ENCODE data around the gene C17orf50. TPM values are rescaled to one million over a fixed set of nuclear protein-coding genes. Genes with fewer than 3 reads are reported as not detected.

The C17orf50 gene
- total RNA-seq, 1 donor from 2014 or later: not detected

- H3K4me1 ChIP-seq (ENCODE audit: control insufficient read depth in 3 of 3, insufficient read depth in 3 of 3, low read length in 3 of 3): peaks cover 2 to 18% (median 10%) of the 10 kb centered on the region in 3 donors
- peaks cover 21 to 33% (median 27%) of the 10 kb centered on the region in 3 donors for H3K36me3 ChIP-seq (ENCODE audit: control insufficient read depth in 3 of 3, insufficient read depth in 3 of 3, low read length in 3 of 3)
- H3K27ac ChIP-seq (ENCODE audit: low read depth, low read length): no peak overlapping the region
- H3K9me3 ChIP-seq (ENCODE audit: control insufficient read depth in 3 of 3, low read length in 3 of 3): no peaks in the 10 kb centered on the region
- no peak overlapping the region for H3K4me3 ChIP-seq (ENCODE audit: low read length in 3 of 3)
- H3K27me3 ChIP-seq (ENCODE audit: control insufficient read depth in 3 of 3, insufficient read depth in 3 of 3, low read length in 3 of 3): no peaks in the 10 kb centered on the region
- H3K9ac ChIP-seq (ENCODE audit: low read depth in 1 of 3, low read length in 3 of 3): no peak overlapping the region
Observed at GRCh38 chr17:35725802-35726126, 34.9 kb upstream of the C17orf50 start.

GRCh38 chr17:35726127-35726952, 34.3 kb upstream of the C17orf50 start:
- Histone ChIP-seq H3K4me1 (ENCODE audit: control insufficient read depth in 3 of 3, insufficient read depth in 3 of 3, low read length in 3 of 3) (peaks cover 8 to 23% (median 16%) of the 10 kb centered on the region in 3 donors), H3K9ac (ENCODE audit: low read depth in 1 of 3, low read length in 3 of 3) (no peak overlapping the region), H3K4me3 (ENCODE audit: low read length in 3 of 3) (no peak overlapping the region), H3K27me3 (ENCODE audit: control insufficient read depth in 3 of 3, insufficient read depth in 3 of 3, low read length in 3 of 3) (no peaks in the 10 kb centered on the region), H3K9me3 (ENCODE audit: control insufficient read depth in 3 of 3, low read length in 3 of 3) (no peaks in the 10 kb centered on the region), H3K27ac (ENCODE audit: low read depth, low read length) (no peak overlapping the region), H3K36me3 (ENCODE audit: control insufficient read depth in 3 of 3, insufficient read depth in 3 of 3, low read length in 3 of 3) (peaks cover 21 to 33% (median 25%) of the 10 kb centered on the region in 3 donors)

GRCh38 chr17:35726953-35727460, 33.7 kb upstream of the C17orf50 start:
- Histone ChIP-seq H3K36me3 (ENCODE audit: control insufficient read depth in 3 of 3, insufficient read depth in 3 of 3, low read length in 3 of 3) (peaks cover 21 to 33% (median 23%) of the 10 kb centered on the region in 3 donors), H3K4me3 (ENCODE audit: low read length in 3 of 3) (no peak overlapping the region), H3K9ac (ENCODE audit: low read depth in 1 of 3, low read length in 3 of 3) (no peak overlapping the region), H3K9me3 (ENCODE audit: control insufficient read depth in 3 of 3, low read length in 3 of 3) (no peaks in the 10 kb centered on the region), H3K4me1 (ENCODE audit: control insufficient read depth in 3 of 3, insufficient read depth in 3 of 3, low read length in 3 of 3) (peaks cover 9 to 24% (median 17%) of the 10 kb centered on the region in 3 donors), H3K27ac (ENCODE audit: low read depth, low read length) (no peak overlapping the region), H3K27me3 (ENCODE audit: control insufficient read depth in 3 of 3, insufficient read depth in 3 of 3, low read length in 3 of 3) (no peaks in the 10 kb centered on the region)

GRCh38 chr17:35727635-35728034, 33.1 kb upstream of the C17orf50 start:
- Histone ChIP-seq H3K36me3 (ENCODE audit: control insufficient read depth in 3 of 3, insufficient read depth in 3 of 3, low read length in 3 of 3) (peaks cover 21 to 33% (median 23%) of the 10 kb centered on the region in 3 donors), H3K9me3 (ENCODE audit: control insufficient read depth in 3 of 3, low read length in 3 of 3) (no peaks in the 10 kb centered on the region), H3K4me1 (ENCODE audit: control insufficient read depth in 3 of 3, insufficient read depth in 3 of 3, low read length in 3 of 3) (peaks cover 12 to 24% (median 22%) of the 10 kb centered on the region in 3 donors), H3K27me3 (ENCODE audit: control insufficient read depth in 3 of 3, insufficient read depth in 3 of 3, low read length in 3 of 3) (no peaks in the 10 kb centered on the region), H3K9ac (ENCODE audit: low read depth in 1 of 3, low read length in 3 of 3) (no peak overlapping the region), H3K27ac (ENCODE audit: low read depth, low read length) (no peak overlapping the region), H3K4me3 (ENCODE audit: low read length in 3 of 3) (no peak overlapping the region)

GRCh38 chr17:35728551-35728950, 32.1 kb upstream of the C17orf50 start:
- peaks cover 18 to 27% (median 20%) of the 10 kb centered on the region in 3 donors for H3K36me3 ChIP-seq (ENCODE audit: control insufficient read depth in 3 of 3, insufficient read depth in 3 of 3, low read length in 3 of 3)
- no peak overlapping the region for H3K27ac ChIP-seq (ENCODE audit: low read depth, low read length)
- no peaks in the 10 kb centered on the region for H3K9me3 ChIP-seq (ENCODE audit: control insufficient read depth in 3 of 3, low read length in 3 of 3)
- no peaks in the 10 kb centered on the region for H3K27me3 ChIP-seq (ENCODE audit: control insufficient read depth in 3 of 3, insufficient read depth in 3 of 3, low read length in 3 of 3)
- H3K4me1 ChIP-seq (ENCODE audit: control insufficient read depth in 3 of 3, insufficient read depth in 3 of 3, low read length in 3 of 3): peaks cover 12 to 25% (median 24%) of the 10 kb centered on the region in 3 donors
- no peak overlapping the region for H3K9ac ChIP-seq (ENCODE audit: low read depth in 1 of 3, low read length in 3 of 3)
- H3K4me3 ChIP-seq (ENCODE audit: low read length in 3 of 3): no peak overlapping the region

GRCh38 chr17:35729405-35729833, 31.3 kb upstream of the C17orf50 start:
- no peak overlapping the region for H3K4me3 ChIP-seq (ENCODE audit: low read length in 3 of 3)
- no peak overlapping the region for H3K9ac ChIP-seq (ENCODE audit: low read depth in 1 of 3, low read length in 3 of 3)
- H3K27ac ChIP-seq (ENCODE audit: low read depth, low read length): no peak overlapping the region
- peaks cover 12 to 25% (median 24%) of the 10 kb centered on the region in 3 donors for H3K4me1 ChIP-seq (ENCODE audit: control insufficient read depth in 3 of 3, insufficient read depth in 3 of 3, low read length in 3 of 3)
- no peaks in the 10 kb centered on the region for H3K27me3 ChIP-seq (ENCODE audit: control insufficient read depth in 3 of 3, insufficient read depth in 3 of 3, low read length in 3 of 3)
- peaks cover 9 to 19% (median 12%) of the 10 kb centered on the region in 3 donors for H3K36me3 ChIP-seq (ENCODE audit: control insufficient read depth in 3 of 3, insufficient read depth in 3 of 3, low read length in 3 of 3)
- no peaks in the 10 kb centered on the region for H3K9me3 ChIP-seq (ENCODE audit: control insufficient read depth in 3 of 3, low read length in 3 of 3)

GRCh38 chr17:35730400-35731005, 30.2 kb upstream of the C17orf50 start:
- Histone ChIP-seq H3K9ac (ENCODE audit: low read depth in 1 of 3, low read length in 3 of 3) (no peak overlapping the region), H3K4me1 (ENCODE audit: control insufficient read depth in 3 of 3, insufficient read depth in 3 of 3, low read length in 3 of 3) (peaks cover 12 to 25% (median 24%) of the 10 kb centered on the region in 3 donors), H3K9me3 (ENCODE audit: control insufficient read depth in 3 of 3, low read length in 3 of 3) (no peaks in the 10 kb centered on the region), H3K27me3 (ENCODE audit: control insufficient read depth in 3 of 3, insufficient read depth in 3 of 3, low read length in 3 of 3) (no peaks in the 10 kb centered on the region), H3K36me3 (ENCODE audit: control insufficient read depth in 3 of 3, insufficient read depth in 3 of 3, low read length in 3 of 3) (peaks cover 0 to 8% (median 6%) of the 10 kb centered on the region in 3 donors), H3K27ac (ENCODE audit: low read depth, low read length) (no peak overlapping the region), H3K4me3 (ENCODE audit: low read length in 3 of 3) (peak overlapping the region in 1 of 3 donors; percentile 72)

GRCh38 chr17:35731239-35731916, 29.3 kb upstream of the C17orf50 start, which contains the start of gene RASL10B:
Gene RASL10B, plus strand, starts transcription at chr17:35731639. Its CDS starts 3,546 bp downstream, at chr17:35735185.
- H3K4me3 ChIP-seq (ENCODE audit: low read length in 3 of 3): peak within 1 kb of the TSS; percentile 72 to 76 (median 73)
- no peak within 1 kb of the TSS for H3K27ac ChIP-seq (ENCODE audit: low read depth, low read length)
- peaks cover 0 to 2% (median 2%) of the 10 kb centered on the region in 3 donors for H3K36me3 ChIP-seq (ENCODE audit: control insufficient read depth in 3 of 3, insufficient read depth in 3 of 3, low read length in 3 of 3)
- H3K9ac ChIP-seq (ENCODE audit: low read depth in 1 of 3, low read length in 3 of 3): peak within 1 kb of the TSS; percentile 74 to 83 (median 76)
- no peaks in the 10 kb centered on the region for H3K27me3 ChIP-seq (ENCODE audit: control insufficient read depth in 3 of 3, insufficient read depth in 3 of 3, low read length in 3 of 3)
- peaks cover 12 to 21% (median 19%) of the 10 kb centered on the region in 3 donors for H3K4me1 ChIP-seq (ENCODE audit: control insufficient read depth in 3 of 3, insufficient read depth in 3 of 3, low read length in 3 of 3)
- no peaks in the 10 kb centered on the region for H3K9me3 ChIP-seq (ENCODE audit: control insufficient read depth in 3 of 3, low read length in 3 of 3)

- no peaks in the 10 kb centered on the region for H3K9me3 ChIP-seq (ENCODE audit: control insufficient read depth in 3 of 3, low read length in 3 of 3)
- peaks cover 11 to 17% (median 12%) of the 10 kb centered on the region in 3 donors for H3K4me1 ChIP-seq (ENCODE audit: control insufficient read depth in 3 of 3, insufficient read depth in 3 of 3, low read length in 3 of 3)
- peak overlapping the region; percentile 66 to 76 (median 72) for H3K4me3 ChIP-seq (ENCODE audit: low read length in 3 of 3)
- H3K27ac ChIP-seq (ENCODE audit: low read depth, low read length): no peak overlapping the region
- H3K36me3 ChIP-seq (ENCODE audit: control insufficient read depth in 3 of 3, insufficient read depth in 3 of 3, low read length in 3 of 3): peaks cover 0 to 2% (median 0%) of the 10 kb centered on the region in 3 donors
- peak overlapping the region; percentile 62 to 72 (median 68) for H3K9ac ChIP-seq (ENCODE audit: low read depth in 1 of 3, low read length in 3 of 3)
- H3K27me3 ChIP-seq (ENCODE audit: control insufficient read depth in 3 of 3, insufficient read depth in 3 of 3, low read length in 3 of 3): no peaks in the 10 kb centered on the region
Observed at GRCh38 chr17:35731917-35732805, 28.5 kb upstream of the C17orf50 start.
